T47D (cell line): Measurements from ENCODE around the gene MOV10.

Experiments used
- DNase-seq, 2 experiments: peaks; one replicate each; pipeline versions ENCODE4 v3.0.0 to v3.0.0-alpha.2; 2011 to 2012; ENCODE audit warnings: low read depth in 1 of 2, low spot score in 1 of 2
- JUND ChIP-seq: IDR thresholded peaks from 2 replicates; pipeline ENCODE4 v1.6.1; 2012; ENCODE audit warnings: low read depth
- in situ Hi-C: cut with HindIII; loops from 2 replicates; pipeline ENCODE4 v1.10.0; 2016; ENCODE audit warnings: low sequenced_read_pairs, low pct_unique_long_range_greater_than_20kb

MOV10 gene

GRCh38 chr1:112643080-112643479 lies 31.4 kb upstream of the MOV10 start:
- no peak for DNase-seq
- in situ Hi-C loops, result no loop called here
- TF ChIP-seq JUND, result no peak

- no peak for TF ChIP-seq JUND
- DNase-seq, result no peak
- in situ Hi-C loops, result no loop called here
Observed at GRCh38 chr1:112646225-112646624, 28.2 kb upstream of the MOV10 start.

DNA sequence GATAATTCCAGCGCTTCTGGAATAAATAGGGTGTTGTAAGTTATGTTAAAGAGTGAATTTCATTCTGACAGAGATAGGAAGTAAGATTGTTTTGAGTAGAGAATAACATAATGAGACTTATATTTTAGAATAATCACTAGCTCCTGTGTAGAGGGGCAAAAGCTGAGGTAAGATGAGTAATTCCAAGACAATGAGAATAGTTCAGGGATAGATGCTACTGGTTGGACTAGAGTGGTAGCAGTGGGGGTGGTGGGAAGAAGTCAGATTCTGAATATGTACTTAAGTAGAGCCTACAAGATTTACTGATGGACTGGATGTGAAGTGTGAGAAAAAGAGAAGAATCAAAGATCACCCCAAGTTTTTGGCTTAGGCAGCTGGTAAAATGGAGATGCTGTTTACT lies 23.3 kb upstream of the MOV10 start:
- DNase-seq, result no peak
- in situ Hi-C loops, result no loop called here
- TF ChIP-seq JUND, result no peak

DNA sequence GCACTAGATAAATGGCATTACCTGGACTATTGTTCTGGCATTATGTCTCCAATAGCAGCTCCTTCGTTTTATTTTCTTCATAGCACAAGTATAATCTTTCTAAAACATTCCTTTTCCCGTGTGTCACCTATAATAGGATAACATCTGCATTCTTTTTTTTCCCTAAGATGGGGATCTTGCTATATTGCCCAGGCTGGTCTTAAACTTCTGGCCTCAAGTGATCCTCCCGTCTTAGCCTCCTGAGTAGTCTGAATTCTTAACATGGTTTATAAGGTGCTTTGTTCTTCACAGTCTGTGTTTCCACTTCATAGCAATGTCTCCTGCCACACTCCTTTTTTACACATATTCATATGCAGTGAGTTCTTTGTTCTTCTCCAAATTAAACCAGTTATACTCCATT lies 8.6 kb upstream of the MOV10 start:
- TF ChIP-seq JUND, result no peak
- DNase-seq, result no peak
- in situ Hi-C loops, result no loop called here

GRCh38 chr1:112666946-112667345 lies 7.5 kb upstream of the MOV10 start:
- no peak for TF ChIP-seq JUND
- in situ Hi-C loops, result no loop called here
- DNase-seq, result no peak

GRCh38 chr1:112672009-112672408 lies 2.5 kb upstream of the MOV10 start:
- in situ Hi-C loops, result no loop called here
- DNase-seq, result no peak
- TF ChIP-seq JUND, result no peak

GRCh38 chr1:112672842-112673241 lies 1.6 kb upstream of the MOV10 start:
- no peak for DNase-seq
- TF ChIP-seq JUND, result no peak
- in situ Hi-C loops, result no loop called here

GRCh38 chr1:112673592-112674439 lies 643 bp upstream of the MOV10 start:
- DNase-seq, result peak in 1 of 2 experiments; percentile 63
- in situ Hi-C loops, result no loop called here
- no peak for TF ChIP-seq JUND

DNA sequence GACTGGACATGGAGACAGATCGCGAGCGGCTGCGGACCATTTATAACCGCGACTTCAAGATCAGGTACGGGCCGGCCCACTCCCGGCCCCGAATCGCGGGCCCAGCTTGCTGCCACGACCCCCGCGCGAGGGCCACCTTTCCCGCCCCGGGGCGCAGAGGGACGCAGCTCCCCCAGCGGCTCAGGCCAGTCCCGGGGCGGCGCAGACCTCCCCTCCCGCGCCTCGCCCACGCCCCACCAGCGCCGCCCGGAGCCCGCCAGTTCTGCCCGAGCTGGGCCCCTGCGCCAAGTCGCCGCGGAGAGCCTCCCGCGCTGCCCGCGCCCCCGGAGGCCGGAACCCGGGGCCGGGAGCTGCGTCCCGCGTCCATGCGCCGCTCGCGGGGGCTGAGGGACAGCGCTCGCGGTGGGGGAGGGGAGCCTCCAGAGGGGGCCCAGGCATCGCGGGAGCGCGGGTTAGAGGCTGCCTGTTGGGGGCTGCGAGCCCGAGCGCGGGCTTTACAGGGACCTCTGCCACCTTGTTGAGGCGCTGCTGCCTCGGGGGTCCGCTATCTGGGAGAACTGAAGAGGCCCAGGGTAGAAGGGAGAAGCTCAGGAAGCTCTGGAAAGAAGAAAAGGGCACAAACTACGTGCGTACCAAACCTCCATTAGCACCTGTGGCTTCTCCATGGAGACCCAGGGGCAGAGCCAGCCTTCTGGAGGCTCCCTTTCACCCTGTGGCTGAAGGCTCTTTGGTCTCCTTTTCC lies 698 bp downstream of the MOV10 start:
- peak in 1 of 2 experiments; percentile 15 for DNase-seq

GRCh38 chr1:112675728-112676381 lies 1.4 kb downstream of the MOV10 start:
- in situ Hi-C loops, result no loop called here
- DNase-seq, result no peak
- no peak for TF ChIP-seq JUND

More for the DNA sequence above, 698 bp downstream of the MOV10 start:
- no peak for TF ChIP-seq JUND
- in situ Hi-C loops, result no loop called here

DNA sequence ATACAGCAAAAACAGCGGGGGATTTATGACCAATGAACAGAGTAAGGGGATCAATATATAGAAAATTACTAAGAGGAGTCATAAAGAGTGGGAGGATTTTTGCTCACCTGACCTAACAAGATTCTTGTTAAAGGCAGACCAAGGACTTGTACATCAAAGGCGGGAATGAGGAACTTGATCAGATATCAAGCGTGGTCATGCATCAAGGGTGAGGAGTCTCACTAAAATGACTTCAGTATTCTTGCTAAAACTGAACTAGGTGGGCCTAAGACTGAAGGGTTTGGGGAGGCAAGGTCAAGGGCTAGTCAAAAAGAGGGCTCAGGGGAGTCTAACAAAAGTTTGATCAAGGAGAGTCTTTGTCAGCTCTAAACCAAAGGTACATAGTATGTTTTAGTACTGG lies 2.1 kb downstream of the MOV10 start:
- in situ Hi-C loops, result no loop called here
- no peak for TF ChIP-seq JUND
- DNase-seq, result no peak

DNA sequence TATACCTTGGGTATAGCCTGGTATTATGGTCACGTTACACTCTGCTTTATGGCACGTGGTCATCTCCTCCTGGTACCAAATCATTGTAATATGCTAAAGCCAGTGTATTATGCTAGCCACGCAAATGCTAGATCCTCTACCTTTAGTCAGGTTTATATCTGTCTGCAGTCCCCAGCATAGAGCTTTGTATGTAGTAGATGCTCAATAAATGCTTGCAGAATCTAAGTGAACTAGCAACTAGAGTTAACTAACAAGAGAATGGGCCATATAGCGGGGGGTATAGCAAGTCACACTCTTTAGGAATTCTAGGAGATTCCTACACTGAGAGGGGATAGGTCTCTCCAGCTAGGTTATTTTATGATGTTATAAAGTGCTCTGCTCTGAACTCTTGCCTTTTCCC lies 3.0 kb downstream of the MOV10 start:
- TF ChIP-seq JUND, result no peak
- in situ Hi-C loops, result no loop called here
- DNase-seq, result no peak

DNA sequence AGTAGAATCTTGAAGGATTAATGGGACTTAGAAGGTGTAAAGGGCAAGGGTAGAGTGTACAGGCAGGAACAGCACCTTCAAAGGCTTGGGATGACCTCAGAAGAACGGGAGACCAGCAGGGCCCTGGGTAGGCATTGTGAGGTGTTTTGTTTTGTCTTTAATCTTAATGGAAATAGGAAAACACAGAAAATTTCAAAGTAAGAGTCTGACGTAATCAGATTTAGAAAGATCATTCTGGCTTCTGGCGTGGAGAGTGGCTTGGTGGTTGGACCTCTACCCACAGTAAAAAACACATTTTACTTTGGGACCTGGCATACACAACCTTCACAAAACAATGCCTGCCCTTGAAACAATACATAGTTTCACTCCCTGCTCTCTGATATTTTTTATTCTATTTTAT lies 4.1 kb downstream of the MOV10 start:
- in situ Hi-C loops, result no loop called here
- no peak for TF ChIP-seq JUND
- DNase-seq, result no peak
